Epithelial cell of esophagus (primary cell): Measurements from ENCODE around the gene PRG3.
A peak's percentile ranks its signal among the peaks of the same experiment; 100 is the strongest.
"Not testable (repeated sequence)": the region's sequence is repeated elsewhere in the genome, so short reads cannot be mapped to it uniquely, and the experiment has no call there.

Experiments used
- DNase-seq: peaks from one replicate; pipeline ENCODE4 v3.0.0; 2010; ENCODE audit warnings: low read depth
- H3K4me3 ChIP-seq: 2 replicates; pipeline ENCODE4 v1.5.1; 2011; ENCODE audit warnings: mild to moderate bottlenecking, low read length, control low read depth
- CTCF ChIP-seq: IDR thresholded peaks from 2 replicates; pipeline ENCODE4 v1.5.1; 2011; ENCODE audit warnings: low read depth, mild to moderate bottlenecking, low read length, control low read depth, inconsistent platforms; ENCODE audit not compliant: insufficient read depth; ENCODE audit errors: missing control alignments

Gene PRG3

GRCh38 chr11:57339328-57339727 lies 41.6 kb downstream of the PRG3 start:
- no peak for DNase-seq
- no peak for TF ChIP-seq CTCF
- no peak overlapping the region for H3K4me3 ChIP-seq

DNA sequence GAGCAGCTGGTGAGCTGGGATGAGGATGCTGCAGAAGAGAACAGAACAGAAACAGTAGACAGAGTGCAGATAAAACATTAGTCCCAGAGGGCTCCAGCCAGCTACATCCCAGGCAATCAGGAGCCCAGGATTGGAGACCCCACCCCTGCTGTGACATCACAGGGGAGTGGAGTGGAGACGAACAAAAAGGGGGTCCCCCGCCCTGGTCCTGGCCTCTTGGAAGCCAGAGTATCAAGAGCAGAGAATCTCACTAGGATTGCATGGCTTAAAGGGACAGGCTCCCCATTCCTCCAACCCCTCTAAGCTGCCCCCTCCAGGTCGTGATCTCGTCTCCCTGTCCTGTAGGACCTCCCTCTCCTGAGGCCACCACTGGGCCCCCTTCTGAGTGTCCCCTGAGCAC lies 42.8 kb downstream of the PRG3 start, which contains the start of gene P2RX3:
Gene P2RX3 (plus strand): TSS at position 211 of the 400 bp plus-strand sequence. CDS start 199 bp downstream, outside the sequence.
- H3K4me3 ChIP-seq, result no peak within 1 kb of the TSS
- DNase-seq, result no peak
- TF ChIP-seq CTCF, result no peak

DNA sequence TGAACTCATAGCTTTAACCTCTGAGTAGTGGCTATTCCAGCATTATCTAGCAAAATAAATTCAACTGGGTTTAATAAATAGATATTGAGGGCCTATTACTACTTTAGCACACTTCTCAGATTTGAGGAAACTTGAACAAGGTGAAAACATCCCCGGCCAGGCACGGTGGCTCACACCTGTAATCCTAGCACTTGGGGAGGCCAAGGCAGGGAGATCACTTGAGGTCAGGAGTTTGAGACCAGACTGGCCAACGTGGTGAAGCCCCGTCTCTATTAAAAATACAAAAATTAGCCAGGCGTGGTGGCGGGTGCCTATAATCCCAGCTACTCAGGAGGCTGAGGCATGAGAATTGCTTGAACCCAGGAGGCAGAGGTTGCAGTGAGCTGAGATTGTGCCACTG lies 44.1 kb downstream of the PRG3 start:
- not testable (repeated sequence) for DNase-seq, H3K4me3 ChIP-seq

DNA sequence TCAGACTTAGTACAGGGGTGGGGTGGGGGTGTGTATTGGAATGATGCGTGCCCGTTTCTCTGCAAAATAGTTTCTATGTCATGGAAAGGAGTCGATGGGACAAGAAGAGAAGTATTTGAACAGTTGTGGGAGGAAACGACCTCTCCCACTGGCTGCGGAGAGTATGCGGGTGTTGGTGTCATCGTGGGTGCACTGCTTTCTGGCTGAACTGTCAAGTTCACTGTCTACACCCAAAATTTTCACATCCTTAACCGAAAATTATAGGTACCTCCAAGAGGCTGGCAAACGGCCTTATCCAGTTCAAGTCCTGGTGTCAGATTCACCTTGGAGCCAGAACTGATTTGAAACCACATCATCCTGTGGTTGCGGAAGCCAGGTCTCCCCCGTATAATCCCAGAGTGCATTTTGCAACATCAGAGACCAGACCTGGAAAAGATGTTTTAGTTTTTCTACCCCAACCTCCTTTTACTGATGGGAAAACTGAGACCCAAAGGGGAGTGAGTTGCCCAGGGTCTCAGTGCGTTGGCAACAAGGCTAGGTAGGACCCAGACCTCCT lies 44.8 kb downstream of the PRG3 start:
- no peak for TF ChIP-seq CTCF
- peak overlapping the region; percentile 80 for H3K4me3 ChIP-seq
- DNase-seq, result no peak

DNA sequence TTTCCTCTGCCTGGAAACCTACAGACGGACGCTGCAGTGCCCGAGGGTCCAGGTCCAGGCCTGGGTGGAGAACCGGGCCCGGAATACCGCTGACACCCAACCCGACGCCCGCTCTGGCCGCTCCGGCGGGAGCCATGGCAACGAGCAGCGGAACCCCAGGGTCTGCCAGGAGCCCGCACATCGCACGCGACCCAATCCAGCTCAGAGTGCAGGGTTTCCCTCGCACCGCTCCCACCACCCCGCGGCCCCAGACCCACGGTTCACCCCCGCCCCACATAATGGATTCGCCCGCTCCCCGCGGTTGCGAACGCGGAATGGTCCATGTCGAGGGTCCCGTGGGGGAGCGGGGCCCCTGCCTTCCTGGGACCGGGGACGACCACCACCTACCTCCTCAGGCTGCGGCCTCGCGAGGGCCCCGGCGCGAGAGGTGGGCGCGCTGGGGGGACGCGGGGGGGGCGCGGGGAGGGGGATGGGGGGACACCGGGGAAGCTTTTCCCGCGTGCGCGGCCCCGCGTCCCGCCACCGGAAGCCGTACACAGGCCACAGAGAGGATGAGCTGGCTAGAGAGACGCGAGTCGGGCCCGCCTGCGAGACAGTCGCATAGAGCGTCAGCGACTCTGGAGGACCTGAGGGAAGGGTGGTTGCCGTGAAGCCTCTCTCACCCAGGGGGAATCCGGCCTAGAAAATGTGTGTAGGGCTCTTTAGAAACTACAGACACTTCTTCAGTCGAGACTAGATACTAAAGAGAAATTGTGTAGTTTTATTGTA lies 45.4 kb downstream of the PRG3 start, which contains the start of gene SSRP1:
Gene SSRP1 (minus strand): TSS at position 550 of the 768 bp plus-strand sequence. CDS start 771 bp downstream, outside the sequence.
- peak; percentile 85 for DNase-seq
- TF ChIP-seq CTCF, result no peak
- peak within 1 kb of the TSS; percentile 80 for H3K4me3 ChIP-seq

DNA sequence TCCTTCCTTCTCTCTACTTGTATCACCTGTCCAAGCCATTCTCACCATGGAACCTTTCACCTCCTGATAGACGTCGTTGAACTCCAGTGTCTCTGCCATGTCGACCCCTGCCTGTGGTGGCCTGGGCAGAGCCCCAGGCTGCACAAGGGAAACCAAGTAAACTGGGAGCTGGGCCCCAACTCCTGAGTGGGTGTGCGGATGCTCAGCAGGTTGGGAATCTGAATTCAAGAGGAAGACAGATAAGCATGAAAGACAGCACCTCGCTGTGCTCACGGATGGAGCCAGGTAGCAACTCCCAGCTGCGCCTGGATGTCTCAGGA lies 46.0 kb downstream of the PRG3 start:
- no peak for TF ChIP-seq CTCF
- DNase-seq, result no peak
- H3K4me3 ChIP-seq, result peak overlapping the region; percentile 80

GRCh38 chr11:57332694-57333440 lies 48.1 kb downstream of the PRG3 start:
- no peak for TF ChIP-seq CTCF
- DNase-seq, result no peak
- H3K4me3 ChIP-seq, result no peak overlapping the region
